PC-9 (cell line): ENCODE measurements around the gene AMACR.
"Not testable (repeated sequence)": the region's sequence is repeated elsewhere in the genome, so short reads cannot be mapped to it uniquely, and the experiment has no call there.

Experiments used
- CTCF ChIP-seq: fragments of 200-600 bp; sonication (generic); conservative IDR thresholded peaks from 2 replicates; pipeline ENCODE4 v1.6.1; 2017; ENCODE audit warnings: mixed run types, antibody characterized with exemption, mild to moderate bottlenecking, moderate library complexity
- EZH2 ChIP-seq: fragments of 200-600 bp; sonication (generic); IDR thresholded peaks from 2 replicates; pipeline ENCODE4 v1.8.0; 2017; ENCODE audit warnings: antibody characterized with exemption, low read depth

- not testable (repeated sequence) for TF ChIP-seq CTCF, EZH2
Observed at GRCh38 chr5:34030585-34030984, 22.7 kb upstream of the AMACR start.
